Esophagus muscularis mucosa (tissue), 4 donors: ENCODE results near the gene ARL6IP4. TPM values are rescaled to one million over a fixed set of nuclear protein-coding genes. Genes with fewer than 3 reads are reported as not detected.

Source experiments
- DNase-seq: peaks from one replicate; pipeline ENCODE4 v3.0.0-alpha.2; 2017; ENCODE audit errors: extremely low spot score
- H3K27ac ChIP-seq, 4 donors: fragments of 200-600 bp; sonication (generic); replicated peaks in 1 of 4; 1 replicate in 3 of 4; 2 replicates in 1 of 4; pipeline ENCODE4 v1.5.1; 2016 to 2019; ENCODE audit warnings: mild to moderate bottlenecking in 1 of 4
- H3K27me3 ChIP-seq, 4 donors: fragments of 200-600 bp; sonication (generic); one replicate each; pipeline versions ENCODE4 v1.5.1 to v1.6.0; 2016 to 2019
- H3K36me3 ChIP-seq, 4 donors: fragments of 200-600 bp; sonication (generic); one replicate each; pipeline ENCODE4 v1.5.1; 2016 to 2019
- H3K4me1 ChIP-seq, 4 donors: fragments of 200-600 bp; sonication (generic); one replicate each; pipeline ENCODE4 v1.5.1; 2016 to 2019
- H3K4me3 ChIP-seq, 4 donors: fragments of 200-600 bp; sonication (generic); 1 replicate in 2 of 4; 2 replicates in 2 of 4; pipeline ENCODE4 v1.5.1; 2016 to 2019; ENCODE audit warnings: mild to moderate bottlenecking in 4 of 4, moderate library complexity in 1 of 4
- H3K9me3 ChIP-seq, 4 donors: fragments of 200-600 bp; sonication (generic); 1 replicate in 3 of 4; 2 replicates in 1 of 4; pipeline ENCODE4 v1.5.1; 2016 to 2019
- CTCF ChIP-seq, 3 experiments: fragments of 200-600 bp in 2 of 3; fragments of 450-650 bp in 1 of 3; sonication (generic) in 2 of 3; IDR thresholded peaks; one replicate each; pipeline ENCODE4 v1.5.1; 2017 to 2019; ENCODE audit warnings: antibody characterized with exemption in 3 of 3, mild to moderate bottlenecking in 2 of 3, moderate library complexity in 1 of 3
- EP300 ChIP-seq: sonication (generic); formaldehyde crosslinking; IDR thresholded peaks from one replicate; pipeline ENCODE4 v1.6.1; 2017; ENCODE audit warnings: antibody characterized with exemption
- POLR2A ChIP-seq: fragments of 450-650 bp; IDR thresholded peaks from one replicate; pipeline ENCODE4 v1.6.1; 2017; ENCODE audit warnings: antibody characterized with exemption, moderate library complexity, mild to moderate bottlenecking, low read depth
- POLR2AphosphoS5 ChIP-seq, 2 donors: sonication (generic); formaldehyde crosslinking; IDR thresholded peaks; one replicate each; pipeline ENCODE4 v1.6.1; 2017; ENCODE audit warnings: antibody characterized with exemption in 2 of 2
- WGBS: methylation state at CpG from one replicate; pipeline ENCODE4 v1.1.5; 2018; 5-methylcytosine and 5-hydroxymethylcytosine counted together
- intact Hi-C: fragments of 100-400 bp; cut with DNase I; formaldehyde crosslinking; loops from one replicate; pipeline ENCODE4 v1.15.1; 2023
- total RNA-seq, 4 donors: library from RNA; depleted of rRNA; stranded (reverse); fragments of >200 nt; gene quantifications; one replicate each; pipeline versions ENCODE4 v1.1.0 to v1.2.1, GENCODE V29; 2016

The ARL6IP4 gene
- total RNA-seq, 4 donors from 2014 or later, result 262 to 318 (median 288) TPM

- peaks cover 5 to 28% (median 13%) of the 10 kb centered on the region in 4 donors for H3K36me3 ChIP-seq
- WGBS, result 83% methylated on average over 5 of the region's 8 CpGs
- no peak overlapping the region for H3K27ac ChIP-seq
- TF ChIP-seq CTCF (IDR thresholded peaks at IDR 0.05) (no peak), POLR2A (no peak), EP300 (no peak), POLR2AphosphoS5 (IDR thresholded peaks at IDR 0.05) (no peak)
- no peak for DNase-seq
- H3K9me3 ChIP-seq, result no peaks in the 10 kb centered on the region
- H3K4me3 ChIP-seq, result no peak overlapping the region
- no peaks in the 10 kb centered on the region for H3K27me3 ChIP-seq
- intact Hi-C loops, result no loop called here
- H3K4me1 ChIP-seq, result peaks cover 0 to 6% (median 2%) of the 10 kb centered on the region in 4 donors
Measured at GRCh38 chr12:122955156-122955555, 25.3 kb upstream of the ARL6IP4 start.

GRCh38 chr12:122956035-122956434 lies 24.4 kb upstream of the ARL6IP4 start:
- Histone ChIP-seq H3K27me3 (no peaks in the 10 kb centered on the region), H3K4me3 (no peak overlapping the region), H3K9me3 (no peaks in the 10 kb centered on the region), H3K27ac (no peak overlapping the region), H3K36me3 (peaks cover 6 to 30% (median 15%) of the 10 kb centered on the region in 4 donors), H3K4me1 (no peaks in the 10 kb centered on the region)
- intact Hi-C loops, result no loop called here
- WGBS, result 91% methylated on average over 2 of the region's 2 CpGs
- no peak for DNase-seq
- TF ChIP-seq POLR2A (no peak), POLR2AphosphoS5 (IDR thresholded peaks at IDR 0.05) (no peak), CTCF (IDR thresholded peaks at IDR 0.05) (no peak), EP300 (no peak)

- Histone ChIP-seq H3K36me3 (peaks cover 6 to 30% (median 15%) of the 10 kb centered on the region in 4 donors), H3K9me3 (no peaks in the 10 kb centered on the region), H3K27me3 (no peaks in the 10 kb centered on the region), H3K4me3 (no peak overlapping the region), H3K27ac (no peak overlapping the region), H3K4me1 (peaks cover 7 to 12% (median 8%) of the 10 kb centered on the region in 4 donors)
- TF ChIP-seq POLR2A (no peak), EP300 (no peak), CTCF (IDR thresholded peaks at IDR 0.05) (no peak), POLR2AphosphoS5 (IDR thresholded peaks at IDR 0.05) (no peak)
- 90% methylated on average over 5 of the region's 5 CpGs for WGBS
- intact Hi-C loops, result no loop called here
- no peak for DNase-seq
Measured at GRCh38 chr12:122958198-122958888, 22.1 kb upstream of the ARL6IP4 start.

- Histone ChIP-seq H3K4me3 (no peak overlapping the region), H3K9me3 (no peaks in the 10 kb centered on the region), H3K4me1 (peaks cover 17 to 25% (median 22%) of the 10 kb centered on the region in 4 donors), H3K36me3 (peaks cover 6 to 30% (median 15%) of the 10 kb centered on the region in 4 donors), H3K27me3 (no peaks in the 10 kb centered on the region), H3K27ac (no peak overlapping the region)
- no peak for DNase-seq
- intact Hi-C loops, result no loop called here
- WGBS, result 92% methylated on average over 19 of the region's 35 CpGs
- TF ChIP-seq EP300, result no peak
- no peak for TF ChIP-seq POLR2AphosphoS5 (IDR thresholded peaks at IDR 0.05)
- no peak for TF ChIP-seq CTCF (IDR thresholded peaks at IDR 0.05)
- no peak for TF ChIP-seq POLR2A
Measured at GRCh38 chr12:122959566-122960192, 20.8 kb upstream of the ARL6IP4 start.
